GM23338 (cell line): ENCODE results near the gene TPRKB.

ENCODE experiments used
- CREB1 ChIP-seq: fragments of 250-450 bp; sonication (Bioruptor Pico); IDR thresholded peaks from 2 replicates; pipeline ENCODE4 v1.5.0; 2020; ENCODE audit warnings: low read depth, mild to moderate bottlenecking, moderate library complexity
- CTCF ChIP-seq, 2 experiments: fragments of 200-600 bp in 1 of 2; sonication (generic) in 1 of 2; conservative IDR thresholded peaks; 2 replicates each; pipeline versions ENCODE4 v1.5.1 to v1.6.1; 2016 to 2017; ENCODE audit warnings: antibody characterized with exemption in 2 of 2, low read depth in 2 of 2, mild to moderate bottlenecking in 2 of 2, moderate library complexity in 1 of 2
- ETS1 ChIP-seq: IDR thresholded peaks from 2 replicates; pipeline ENCODE4 v1.6.1; 2016; ENCODE audit warnings: antibody characterized with exemption
- EZH2 ChIP-seq: fragments of 200-600 bp; sonication (generic); IDR thresholded peaks from one replicate; pipeline ENCODE4 v1.8.0; 2017; ENCODE audit warnings: antibody characterized with exemption, mild to moderate bottlenecking, low read depth; ENCODE audit not compliant: unreplicated experiment
- EZH2phosphoT487 ChIP-seq: fragments of 200-600 bp; sonication (generic); IDR thresholded peaks from one replicate; pipeline ENCODE4 v1.8.1; 2018; ENCODE audit warnings: antibody characterized with exemption; ENCODE audit not compliant: unreplicated experiment
- JUNB ChIP-seq: IDR thresholded peaks from one replicate; pipeline ENCODE4 v1.6.1; 2016; ENCODE audit warnings: antibody characterized with exemption; ENCODE audit not compliant: unreplicated experiment
- NANOG ChIP-seq: IDR thresholded peaks from 2 replicates; pipeline ENCODE4 v1.6.1; 2016; ENCODE audit warnings: antibody characterized with exemption, borderline replicate concordance
- POLR2AphosphoS5 ChIP-seq: IDR thresholded peaks from 2 replicates; pipeline ENCODE4 v1.6.1; 2016; ENCODE audit warnings: antibody characterized with exemption, low read depth
- REST ChIP-seq: IDR thresholded peaks from one replicate; pipeline ENCODE4 v1.6.1; 2018; ENCODE audit warnings: antibody characterized with exemption; ENCODE audit not compliant: unreplicated experiment
- STAT1 ChIP-seq: IDR thresholded peaks from one replicate; pipeline ENCODE4 v1.6.1; 2016; ENCODE audit warnings: antibody characterized with exemption; ENCODE audit not compliant: unreplicated experiment
- ZNF114 ChIP-seq: fragments of 250-450 bp; sonication (Bioruptor Pico); IDR thresholded peaks from 2 replicates; pipeline ENCODE4 v1.5.0; 2020; ENCODE audit warnings: mild to moderate bottlenecking, moderate library complexity
- ZNF331 ChIP-seq: fragments of 250-450 bp; sonication (Bioruptor Pico); IDR thresholded peaks from 2 replicates; pipeline ENCODE4 v1.5.0; 2020; ENCODE audit warnings: low read depth, mild to moderate bottlenecking, moderate library complexity

- TF ChIP-seq POLR2AphosphoS5 (no peak), CTCF (conservative IDR thresholded peaks at IDR 0.05; ENCODE audit: low read depth in 2 of 2) (no peak), ETS1 (no peak), JUNB (no peak), EZH2 (no peak), REST (no peak), ZNF331 (CRISPR knock-in tag) (no peak), CREB1 (CRISPR knock-in tag) (no peak), NANOG (no peak), EZH2phosphoT487 (no peak), ZNF114 (CRISPR knock-in tag) (no peak), STAT1 (no peak)
These were observed 22.2 kb upstream of the TPRKB start for GRCh38 chr2:73759285-73759764.
